ENCODE measurements around the gene TRNT1. TPM values are rescaled to one million over a fixed set of nuclear protein-coding genes. Genes with fewer than 3 reads are reported as not detected.

The TRNT1 gene
- total and polyA plus RNA-seq, 2 of the 8 experiments (the other 6 are each of a cell fraction or from before 2014, with no cell fraction given): 7.2 to 33.1 TPM

DNA sequence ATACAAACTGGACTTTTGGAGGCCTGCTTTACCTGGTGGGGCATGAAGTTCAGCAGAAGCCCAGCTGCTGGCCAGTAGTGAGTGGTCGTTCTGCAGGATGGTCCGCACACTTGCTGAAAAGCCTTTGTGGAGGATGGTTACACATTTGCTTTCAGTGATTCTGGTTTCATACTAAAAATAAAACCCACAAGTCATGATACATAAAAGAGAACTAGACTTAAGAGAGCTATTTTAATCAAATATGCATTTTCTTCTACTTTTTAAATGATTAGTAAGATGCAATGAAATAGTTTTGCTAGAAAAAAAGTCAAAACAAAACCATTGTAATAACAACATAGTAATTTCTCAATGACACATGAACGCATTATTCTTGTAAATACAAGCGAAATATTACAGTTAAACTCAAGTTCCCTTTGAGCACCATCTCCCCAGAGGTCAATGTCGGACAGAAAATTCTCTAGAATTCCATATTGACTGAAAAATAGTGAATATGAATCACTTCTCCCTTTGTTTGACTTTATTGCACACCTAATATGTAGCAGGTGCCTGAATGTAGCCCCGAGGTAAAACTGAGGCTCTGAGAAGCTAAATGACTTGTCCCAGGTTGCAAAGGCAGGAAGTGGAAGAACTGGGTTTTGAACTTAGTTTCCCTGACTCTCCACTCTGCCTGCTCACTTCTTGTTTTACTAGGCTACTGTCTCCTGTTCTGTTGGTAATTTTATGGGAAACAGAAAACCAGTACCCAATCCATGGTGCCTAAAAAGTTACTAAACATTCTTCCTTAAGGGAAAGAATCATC, 24.9 kb upstream of the TRNT1 start (continued):
- TF ChIP-seq, protein P1, sequence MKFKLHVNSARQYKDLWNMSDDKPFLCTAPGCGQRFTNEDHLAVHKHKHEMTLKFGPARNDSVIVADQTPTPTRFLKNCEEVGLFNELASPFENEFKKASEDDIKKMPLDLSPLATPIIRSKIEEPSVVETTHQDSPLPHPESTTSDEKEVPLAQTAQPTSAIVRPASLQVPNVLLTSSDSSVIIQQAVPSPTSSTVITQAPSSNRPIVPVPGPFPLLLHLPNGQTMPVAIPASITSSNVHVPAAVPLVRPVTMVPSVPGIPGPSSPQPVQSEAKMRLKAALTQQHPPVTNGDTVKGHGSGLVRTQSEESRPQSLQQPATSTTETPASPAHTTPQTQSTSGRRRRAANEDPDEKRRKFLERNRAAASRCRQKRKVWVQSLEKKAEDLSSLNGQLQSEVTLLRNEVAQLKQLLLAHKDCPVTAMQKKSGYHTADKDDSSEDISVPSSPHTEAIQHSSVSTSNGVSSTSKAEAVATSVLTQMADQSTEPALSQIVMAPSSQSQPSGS (IDR thresholded peaks at IDR 0.05; ENCODE audit: low read length): no peak
- TF ChIP-seq SP4 (IDR thresholded peaks at IDR 0.05; ENCODE audit: low read length) (no peak), BACH1 (IDR thresholded peaks at IDR 0.05; ENCODE audit: low read length) (no peak), EGR1 (IDR thresholded peaks at IDR 0.05; ENCODE audit: borderline replicate concordance, low read depth, low read length) (no peak)
